ENCODE results near the gene DGKI.

Gene DGKI

DNA sequence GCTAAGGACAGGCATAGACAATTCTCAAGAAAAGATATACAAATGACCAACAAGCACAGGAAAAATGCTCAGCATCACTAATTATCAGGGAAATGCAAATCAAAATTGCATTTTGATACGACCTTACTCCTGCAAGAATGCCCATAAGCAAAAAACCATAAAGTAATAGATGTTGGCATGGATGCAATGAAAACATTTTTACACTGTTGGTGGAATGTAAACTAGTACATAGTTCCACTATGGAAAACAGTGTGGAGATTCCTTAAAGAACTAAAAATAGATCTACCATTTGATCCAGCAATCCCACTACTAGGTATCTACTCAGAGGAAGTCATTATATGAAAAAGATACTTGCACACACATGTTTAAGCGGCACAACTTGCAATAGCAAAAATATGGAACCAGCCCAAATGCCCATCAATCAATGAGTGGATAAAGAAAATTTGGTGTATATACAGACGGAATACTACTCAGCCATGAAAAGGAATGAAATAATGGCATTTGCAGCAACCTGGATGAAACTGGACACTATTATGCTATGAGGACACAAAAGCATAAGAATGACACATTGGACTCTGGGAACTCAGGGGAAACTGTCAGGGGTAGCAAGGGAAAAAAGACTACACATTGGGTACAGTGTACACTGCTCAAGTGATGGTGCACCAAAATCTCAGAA, 59.3 kb downstream of the DGKI start:
- DNase-seq (ENCODE audit: low spot score) = no peak

DNA sequence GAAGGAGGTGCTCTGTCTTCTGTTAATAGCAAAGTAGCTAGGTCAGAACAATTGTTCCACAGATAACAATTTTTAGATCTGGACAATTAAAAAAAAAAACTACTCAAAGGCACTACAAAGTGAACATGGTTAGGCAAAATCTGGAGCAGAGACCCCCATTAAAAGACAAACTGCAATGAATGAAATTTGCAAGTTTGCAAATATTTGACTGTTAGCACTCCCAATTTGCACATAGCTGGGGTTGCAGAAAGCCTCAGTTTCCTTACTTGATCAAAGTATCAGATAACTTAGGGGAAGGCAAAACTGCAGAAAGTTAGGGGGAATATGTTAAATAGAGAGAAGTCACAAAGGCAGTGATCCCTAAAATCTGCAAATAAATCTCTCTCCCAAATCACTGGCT, 68.3 kb downstream of the DGKI start:
- no peak for DNase-seq (ENCODE audit: low spot score)

DNA sequence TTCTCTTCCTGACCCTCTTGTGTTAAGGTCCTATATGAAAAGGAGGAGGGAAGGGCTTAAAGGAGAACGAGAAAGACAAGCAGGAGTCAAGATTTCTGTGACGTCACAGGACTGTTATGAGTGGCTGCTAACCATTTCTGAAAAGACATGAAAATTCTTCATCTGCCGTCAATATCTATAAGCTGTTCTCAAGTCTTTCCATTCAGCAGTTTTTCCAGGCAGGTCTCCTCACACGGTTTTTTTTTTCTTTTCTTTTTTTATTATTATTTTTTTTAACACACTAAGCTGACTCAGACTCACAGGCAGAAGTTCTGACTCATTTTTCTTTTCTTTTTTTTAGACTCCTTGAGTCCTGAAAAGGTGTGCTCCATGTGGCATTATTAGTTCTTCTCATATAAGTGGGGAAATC, 72.0 kb downstream of the DGKI start:
- DNase-seq (ENCODE audit: low spot score) = no peak

DNA sequence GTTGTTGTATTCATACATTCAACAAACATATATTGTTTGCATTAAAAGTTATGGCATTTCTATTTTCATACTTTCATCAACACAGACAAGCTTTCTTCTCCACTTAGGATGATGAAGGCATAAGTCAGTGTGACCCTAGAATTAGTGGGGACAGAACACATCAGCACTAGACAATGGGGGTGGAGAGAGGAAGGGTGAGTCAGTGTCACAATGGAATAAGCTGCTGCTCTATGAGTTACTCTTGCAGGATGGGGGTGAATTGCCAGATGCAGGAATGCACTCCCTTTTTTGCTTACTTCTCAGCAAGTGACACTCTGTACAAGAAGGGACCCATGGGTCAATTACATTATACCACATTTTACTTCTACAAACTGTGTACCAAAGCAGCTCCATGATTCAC, 74.0 kb downstream of the DGKI start:
- DNase-seq (ENCODE audit: low spot score) = no peak

DNA sequence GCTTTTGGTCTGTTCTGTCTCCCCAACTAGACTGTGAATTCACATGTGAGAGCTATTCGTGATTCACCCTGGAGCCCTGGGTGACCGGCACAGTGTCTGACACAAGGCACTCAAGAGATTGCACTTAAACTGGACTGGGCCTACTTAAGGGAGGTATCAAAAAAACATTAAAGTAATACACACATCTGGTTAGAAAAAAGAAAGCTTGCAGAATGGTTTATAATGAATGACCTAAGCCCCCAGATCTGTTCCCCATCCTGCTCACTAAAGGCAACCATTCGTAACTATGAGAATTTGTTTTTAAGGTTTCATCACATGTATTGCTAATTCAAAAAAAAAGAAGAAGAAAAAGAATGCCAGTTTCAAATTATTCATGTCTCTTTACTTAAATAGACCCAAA, 74.5 kb downstream of the DGKI start:
- DNase-seq (ENCODE audit: low spot score) = no peak

DNA sequence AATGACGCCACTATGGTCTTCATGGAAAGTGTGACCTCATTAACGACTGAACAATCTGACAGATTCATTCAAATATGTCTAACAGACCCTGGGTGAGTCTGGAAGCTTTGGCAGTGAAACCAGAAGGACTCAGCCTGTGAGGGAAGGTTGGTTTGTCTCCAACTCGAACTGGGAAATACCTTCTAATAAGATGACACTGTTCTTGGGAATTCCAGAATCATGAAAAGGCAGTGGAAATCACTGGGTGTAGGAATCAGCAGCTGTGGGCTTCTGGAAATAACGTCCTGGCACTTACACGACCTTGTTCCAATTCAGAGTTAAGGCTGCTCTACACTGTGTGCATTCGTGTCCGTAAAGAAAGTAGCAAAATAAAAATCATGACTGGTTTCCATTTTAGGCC, 75.1 kb downstream of the DGKI start:
- no peak for DNase-seq (ENCODE audit: low spot score)

DNA sequence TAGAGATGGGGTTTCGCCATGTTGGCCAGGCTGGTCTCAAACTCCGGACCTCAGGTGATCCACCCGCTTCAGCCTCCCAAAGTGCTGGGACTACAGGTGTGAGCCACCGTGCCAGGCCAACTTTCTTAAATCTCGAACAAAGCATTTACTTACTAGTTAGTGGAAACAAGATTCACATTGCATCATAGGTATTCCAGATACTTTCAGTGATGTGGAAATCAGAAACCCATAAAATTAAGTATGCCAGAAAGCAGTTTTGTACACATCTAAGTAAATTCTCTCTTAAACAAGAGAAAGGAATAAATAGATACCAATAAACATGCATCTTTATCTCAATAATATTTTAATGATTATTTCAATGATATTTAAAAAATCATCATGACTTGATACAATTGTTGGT, 75.5 kb downstream of the DGKI start:
- no peak for DNase-seq (ENCODE audit: low spot score)

DNA sequence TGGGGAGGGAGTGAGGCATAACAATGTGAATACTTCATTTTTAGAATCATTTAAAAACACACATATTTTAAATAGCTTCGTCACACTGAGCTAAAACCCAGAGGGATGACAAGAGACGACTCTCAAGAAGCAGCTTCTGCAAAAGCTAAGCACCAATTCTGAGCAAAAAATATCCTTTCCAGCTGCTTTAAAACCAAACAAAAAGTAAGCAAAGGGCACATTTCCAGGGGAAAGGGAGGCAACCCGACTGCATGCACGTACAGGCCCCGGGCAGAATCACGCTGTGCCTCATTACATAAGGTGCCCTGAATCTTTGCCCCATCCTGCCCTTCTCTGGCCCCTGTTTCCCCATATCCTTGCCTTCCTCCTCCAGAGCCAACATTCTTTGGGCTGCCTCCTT, 78.4 kb downstream of the DGKI start:
- no peak for DNase-seq (ENCODE audit: low spot score)

DNA sequence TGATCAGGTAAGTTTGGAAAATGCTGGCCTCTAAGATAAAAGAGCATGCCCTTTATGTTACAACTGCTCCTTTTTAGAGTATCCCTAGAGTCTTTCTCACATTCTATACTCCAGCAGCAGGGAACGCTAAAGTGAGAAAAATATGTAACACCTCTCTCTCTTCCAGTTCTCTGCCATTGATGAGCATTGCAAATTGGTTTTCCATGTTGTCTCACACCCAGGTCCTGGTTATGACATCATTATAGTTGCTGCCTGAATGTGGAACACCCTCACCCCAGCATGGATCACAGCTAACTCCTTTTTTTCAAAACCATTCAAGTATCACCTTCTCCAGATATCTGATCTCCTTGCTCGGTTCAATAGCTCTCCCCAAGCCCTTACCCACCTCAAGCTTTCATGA, 84.4 kb downstream of the DGKI start:
- DNase-seq (ENCODE audit: low spot score) = no peak

DNA sequence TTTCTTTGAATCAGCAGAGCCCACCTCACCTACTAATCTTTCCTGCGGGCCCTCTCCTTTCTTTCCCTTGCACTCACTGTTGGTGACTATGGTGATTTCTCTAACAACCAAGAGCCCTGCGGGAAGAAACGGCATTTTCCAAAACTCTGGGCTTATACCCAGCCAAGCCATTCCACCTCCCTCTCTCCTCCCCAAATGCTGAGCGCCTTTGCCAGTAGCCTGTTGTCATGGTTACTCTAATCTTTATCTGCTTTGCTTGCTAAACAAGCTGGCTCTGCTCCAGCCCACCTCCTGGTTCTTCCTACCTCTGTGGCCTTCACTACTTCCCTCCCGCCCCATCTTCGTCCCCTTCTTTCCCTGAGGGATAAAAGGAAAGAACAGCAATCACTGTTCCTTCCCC, 86.7 kb downstream of the DGKI start:
- DNase-seq (ENCODE audit: low spot score) = no peak

DNA sequence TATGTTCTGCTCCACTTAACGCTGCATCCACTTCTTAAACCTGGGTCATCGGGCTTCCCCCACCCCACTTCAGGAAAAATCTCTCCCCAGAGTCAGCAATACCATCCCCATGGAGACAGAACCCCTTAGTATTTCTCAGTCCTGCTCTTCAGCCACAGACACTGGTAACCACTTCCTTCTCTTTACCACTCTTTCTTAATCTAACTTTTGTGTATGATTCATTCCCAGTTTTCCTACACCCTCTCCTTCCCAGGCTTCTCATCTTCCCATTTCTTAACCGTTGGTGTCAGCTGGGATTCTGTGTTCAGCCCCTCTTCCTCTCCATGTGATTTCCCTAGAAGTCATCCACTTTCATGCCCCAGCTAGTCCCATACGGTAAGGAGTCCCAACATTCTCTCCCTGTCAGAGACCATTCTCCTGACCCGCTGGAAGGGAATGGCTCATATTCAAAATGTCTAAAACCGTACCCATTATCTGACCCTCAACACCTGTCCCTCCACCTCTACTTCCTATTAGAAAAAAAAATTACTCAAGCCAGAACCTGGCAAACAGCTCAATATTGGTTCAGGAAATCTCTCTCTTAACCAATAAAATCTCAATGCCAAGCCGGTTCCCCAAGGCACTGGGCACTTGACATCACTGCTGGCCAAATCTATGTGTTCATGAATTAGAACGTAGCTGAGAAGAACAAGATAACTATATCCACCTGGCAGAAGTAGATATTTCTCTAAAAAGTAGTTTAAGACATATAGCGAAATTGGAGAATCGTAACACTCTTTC, 89.4 kb downstream of the DGKI start:
- no peak for DNase-seq (ENCODE audit: low spot score)

DNA sequence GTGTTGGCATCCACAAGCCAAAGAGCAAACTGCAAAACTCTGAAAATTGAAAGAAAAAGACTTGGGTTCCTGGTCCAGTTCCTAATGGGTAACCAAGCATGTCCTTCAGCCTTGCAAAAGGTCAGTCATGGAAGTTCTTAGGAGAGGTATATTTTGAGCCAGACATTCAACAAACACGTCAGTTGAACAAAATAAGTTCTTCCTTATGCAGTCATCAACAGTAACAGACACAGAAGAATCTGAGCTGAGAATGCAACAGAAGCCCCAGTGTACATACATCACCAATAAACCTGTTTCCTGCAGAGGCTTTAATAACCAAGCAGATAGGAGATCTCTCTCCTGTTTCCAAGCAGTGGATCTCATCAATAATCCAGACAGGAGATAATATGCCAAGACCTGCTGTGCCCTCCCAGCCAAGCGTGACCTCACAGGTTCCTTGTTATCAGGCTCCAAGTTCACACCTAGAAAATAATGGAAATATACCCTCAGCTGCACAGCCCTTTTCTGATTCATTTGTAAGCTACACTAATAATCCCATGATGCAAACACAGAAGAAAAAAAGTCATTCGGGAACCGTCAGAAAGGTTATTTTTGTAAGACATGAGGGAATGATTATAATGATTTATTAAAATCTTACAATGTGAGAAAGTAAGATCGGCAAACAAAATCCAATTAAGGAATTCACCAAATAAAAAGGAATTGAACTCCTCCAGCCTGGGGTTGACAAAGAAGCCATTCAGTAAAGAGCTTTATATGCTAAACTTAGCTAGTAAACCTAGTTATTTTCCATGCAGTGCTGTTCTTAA, 90.7 kb downstream of the DGKI start:
- DNase-seq (ENCODE audit: low spot score) = no peak

DNA sequence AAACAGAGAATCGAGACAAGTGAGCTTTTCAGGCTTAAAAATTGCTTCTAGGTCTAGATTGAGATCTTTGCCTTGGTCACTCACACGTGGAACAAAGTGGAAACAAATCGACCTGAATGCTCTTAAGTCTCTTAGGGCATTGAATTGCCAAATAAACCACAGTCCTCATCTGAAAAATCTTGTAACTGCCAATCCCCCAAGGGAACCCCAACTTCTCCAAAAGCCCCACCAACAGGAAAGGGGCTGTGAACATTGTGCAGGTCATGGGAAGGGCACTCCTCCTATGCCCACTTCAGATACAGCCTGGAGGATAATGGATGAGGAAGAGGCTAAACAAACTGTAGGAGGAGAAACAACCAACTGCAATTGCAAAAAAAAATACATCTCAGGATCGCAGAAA, 91.3 kb downstream of the DGKI start:
- DNase-seq (ENCODE audit: low spot score) = no peak

DNA sequence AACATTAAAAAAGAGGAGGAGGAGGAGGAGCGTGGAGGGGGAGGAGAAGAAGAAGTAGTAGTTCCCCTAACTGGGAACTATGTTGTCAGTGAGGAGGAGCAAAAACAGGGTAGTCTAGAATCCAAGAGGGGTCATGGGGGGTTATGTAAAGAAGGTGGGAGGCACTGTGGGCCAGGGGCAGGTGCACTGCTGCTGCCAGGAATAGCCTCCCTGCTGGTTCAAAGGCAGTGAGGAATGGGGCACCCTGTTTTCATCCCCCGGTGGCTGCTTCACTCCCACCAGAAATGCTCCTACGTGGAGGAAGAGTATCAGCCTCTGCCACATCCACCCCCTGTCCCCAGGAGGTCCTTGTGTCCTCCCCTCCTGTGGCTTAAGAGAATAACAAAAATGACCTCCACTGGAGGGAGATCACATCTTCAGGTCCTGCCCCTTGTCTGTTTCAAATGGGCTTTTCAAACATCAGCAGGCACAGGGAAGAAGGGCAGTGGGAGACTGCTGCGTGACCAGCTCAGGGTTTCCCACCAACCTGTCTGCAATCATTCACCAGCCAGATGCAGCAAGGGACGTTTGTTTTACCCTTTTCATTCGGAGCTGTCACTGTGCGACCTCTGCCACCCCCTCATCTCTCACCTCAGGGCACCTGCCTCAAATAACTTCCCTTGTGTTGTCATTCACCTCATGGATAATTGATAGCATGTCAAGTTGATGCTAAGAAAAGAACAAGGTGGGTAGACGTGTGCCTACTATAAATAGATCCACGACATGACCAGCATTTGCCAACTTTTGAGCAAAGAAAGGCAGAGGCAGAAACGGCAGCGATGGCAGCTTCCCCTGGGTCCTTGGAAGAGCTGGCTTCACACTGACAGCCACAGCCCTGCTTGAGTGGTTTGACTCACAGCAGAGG, 92.6 kb downstream of the DGKI start:
- DNase-seq (ENCODE audit: low spot score) = no peak

DNA sequence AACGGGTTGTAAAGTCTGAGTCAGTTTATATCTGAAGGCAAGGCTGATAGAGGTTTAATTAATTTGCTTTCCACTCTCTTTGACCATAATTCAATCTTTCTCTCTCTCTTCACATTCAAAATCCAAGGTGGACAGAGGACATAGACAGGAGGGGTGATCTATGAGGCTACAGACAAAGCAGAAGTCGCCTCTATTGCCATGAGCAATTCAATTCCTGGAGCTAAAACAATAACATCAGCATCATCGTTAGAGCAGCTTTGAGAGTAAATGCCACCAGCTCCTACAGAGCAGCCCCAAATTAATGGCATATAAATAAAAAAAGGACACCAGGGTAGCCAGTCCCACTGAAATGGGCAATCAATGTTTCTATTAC, 93.2 kb downstream of the DGKI start:
- DNase-seq (ENCODE audit: low spot score) = no peak

DNA sequence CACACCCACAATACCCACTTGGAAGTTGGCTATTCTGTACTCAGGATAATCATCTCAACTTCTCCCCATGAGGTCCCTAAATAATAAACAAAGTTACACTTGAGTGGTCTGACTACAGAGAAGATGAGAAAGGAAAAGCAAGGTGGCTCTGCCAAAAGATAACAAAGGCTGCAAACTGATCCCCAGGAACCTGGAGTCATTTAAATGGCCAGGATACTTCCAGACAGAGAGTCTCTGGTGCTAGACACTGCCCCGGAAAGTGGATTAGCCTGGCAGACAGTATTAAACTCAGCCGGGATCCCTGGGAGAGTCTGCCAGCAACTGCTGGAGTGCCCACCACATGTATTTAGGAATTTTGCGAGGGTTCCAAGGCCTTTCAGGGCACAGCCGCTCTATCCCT, 93.7 kb downstream of the DGKI start:
- DNase-seq (ENCODE audit: low spot score) = no peak

DNA sequence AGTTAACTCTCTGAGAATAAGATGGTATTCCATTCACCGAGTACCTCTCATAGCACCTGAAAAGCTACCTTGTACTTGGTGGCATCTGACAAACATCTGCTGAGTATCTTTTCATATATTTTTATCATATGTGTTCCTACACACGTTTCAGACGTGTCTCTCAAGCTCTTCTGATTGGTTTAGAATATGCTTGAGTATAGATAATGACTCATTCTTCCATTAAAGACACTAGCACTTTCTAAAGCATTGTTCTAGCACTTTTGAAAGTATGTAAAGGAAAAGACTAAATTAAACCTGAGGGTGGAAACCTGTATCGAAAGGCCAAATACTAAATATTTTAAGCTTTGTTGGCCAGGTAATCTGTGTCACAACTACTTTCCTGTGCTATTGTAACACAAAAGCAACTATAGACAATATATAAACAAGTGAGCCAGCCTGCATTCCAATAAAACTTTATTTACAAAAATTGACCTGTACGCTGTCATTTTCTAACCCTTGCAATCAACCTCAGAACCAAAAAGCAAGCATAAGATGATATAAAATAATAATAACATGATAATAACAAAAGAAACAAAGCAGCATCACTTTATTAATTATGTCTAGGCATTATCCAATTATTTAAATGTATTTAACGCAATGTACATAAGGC, 95.3 kb downstream of the DGKI start:
- DNase-seq (ENCODE audit: low spot score) = no peak

DNA sequence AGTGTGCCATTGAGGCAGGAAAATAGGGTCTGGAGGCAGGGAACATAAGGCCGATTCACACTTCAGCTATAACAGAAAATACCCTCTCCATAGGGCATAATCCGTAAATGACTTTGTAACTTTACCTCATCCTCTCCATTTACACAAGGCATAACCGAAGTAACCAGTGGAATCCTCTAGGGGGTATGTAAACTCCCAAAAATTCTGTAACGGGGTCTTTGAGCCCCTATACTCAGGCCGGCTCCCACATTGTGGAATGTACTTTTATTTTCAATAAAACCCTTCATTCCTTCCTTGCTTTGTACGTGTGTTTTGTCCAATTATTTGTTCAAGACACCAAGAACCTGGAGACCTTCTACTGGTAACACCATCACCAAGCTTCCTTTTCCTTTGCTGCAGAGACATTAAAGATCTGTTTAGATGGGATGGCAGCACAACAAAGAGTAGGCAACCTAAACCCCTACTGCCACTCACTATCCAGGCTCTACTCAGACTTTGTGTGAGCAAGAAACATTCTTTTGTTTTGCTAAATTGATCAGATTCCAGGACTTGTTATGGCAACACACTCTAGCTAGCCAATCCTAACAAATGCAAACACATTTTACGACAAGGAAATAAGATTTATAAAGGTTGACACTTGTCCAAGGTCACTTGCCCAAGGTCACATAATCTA, 99.3 kb downstream of the DGKI start:
- no peak for DNase-seq (ENCODE audit: low spot score)

DNA sequence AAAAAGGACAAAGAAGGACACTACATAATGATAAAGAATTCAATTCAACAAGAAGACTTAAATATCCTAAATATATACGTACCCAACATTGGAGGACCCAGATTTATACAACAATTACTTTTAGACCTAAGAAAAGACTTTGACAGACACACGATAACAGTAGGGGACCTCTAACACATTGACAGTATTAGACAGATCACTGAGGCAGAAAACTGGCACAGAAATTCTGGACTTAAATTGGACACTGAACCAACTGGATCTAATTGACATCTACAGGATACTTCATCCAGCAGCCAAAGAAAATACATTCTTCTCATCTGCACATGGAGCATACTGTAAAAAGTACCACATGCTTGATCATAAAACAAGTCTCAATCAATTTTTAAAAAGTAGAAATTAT, 103.8 kb downstream of the DGKI start:
- DNase-seq (ENCODE audit: low spot score) = no peak

DNA sequence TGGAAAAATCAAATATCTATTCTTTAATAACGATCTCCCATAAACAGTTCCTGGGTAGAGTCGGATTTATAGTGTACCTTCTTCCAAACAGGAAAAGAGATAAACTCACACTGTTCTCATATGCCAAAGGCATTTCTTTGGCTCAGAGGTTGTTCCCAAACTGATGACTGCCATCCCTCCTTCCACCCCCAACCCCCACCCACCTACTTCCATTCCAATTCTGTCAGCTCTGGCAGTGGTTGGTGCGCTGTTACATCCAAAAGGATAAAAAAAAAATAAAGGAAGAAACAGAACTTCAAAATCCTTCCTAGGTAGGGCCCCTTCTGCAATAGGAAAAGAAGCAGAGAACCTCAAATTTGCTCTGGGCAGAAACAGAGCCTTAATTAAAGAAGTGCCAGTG, 104.7 kb downstream of the DGKI start:
- no peak for DNase-seq (ENCODE audit: low spot score)

DNA sequence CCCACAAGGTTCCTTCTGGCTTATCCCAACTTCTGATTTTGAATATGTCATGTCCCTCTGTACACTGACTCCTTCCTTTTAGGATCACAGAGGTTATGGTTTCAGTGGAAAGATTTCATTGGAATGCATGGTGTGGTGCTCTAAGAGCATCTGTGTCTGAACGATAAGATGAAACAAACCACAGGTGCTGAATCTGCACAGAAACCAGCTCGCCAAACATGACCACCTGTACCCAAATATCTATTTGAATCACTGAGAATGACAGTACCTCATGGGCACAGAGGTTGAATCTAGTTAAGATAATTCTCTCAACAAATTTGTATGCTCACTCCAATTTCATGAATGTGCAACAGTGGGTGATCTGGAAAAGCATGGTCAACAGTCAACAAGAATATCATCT, 105.3 kb downstream of the DGKI start:
- no peak for DNase-seq (ENCODE audit: low spot score)
